Mesothelial cell of epicardium (in vitro differentiated cells): ENCODE results near the gene PRKAR1B. TPM values are rescaled to one million over a fixed set of nuclear protein-coding genes. Genes with fewer than 3 reads are reported as not detected.

Experiments used
- DNase-seq, 2 experiments: peaks; one replicate each; pipeline ENCODE4 v3.0.0; 2021; ENCODE audit warnings: low spot score in 2 of 2; ENCODE audit not compliant: unreplicated experiment in 2 of 2
- H3K27ac Mint-ChIP-seq: 2 replicates; pipeline ENCODE4 v1.8.0; 2021; ENCODE audit warnings: mixed read lengths
- H3K27me3 Mint-ChIP-seq: 2 replicates; pipeline ENCODE4 v1.8.0; 2021; ENCODE audit warnings: low read depth, mixed read lengths
- H3K36me3 Mint-ChIP-seq: 2 replicates; pipeline ENCODE4 v1.8.0; 2021; ENCODE audit warnings: mixed read lengths
- H3K4me1 Mint-ChIP-seq: 2 replicates; pipeline ENCODE4 v1.8.0; 2021; ENCODE audit warnings: mixed read lengths
- H3K4me3 Mint-ChIP-seq: 2 replicates; pipeline ENCODE4 v1.8.0; 2021; ENCODE audit warnings: mild to moderate bottlenecking, moderate library complexity, mixed read lengths
- H3K9me3 Mint-ChIP-seq: 2 replicates; pipeline ENCODE4 v1.8.0; 2021; ENCODE audit warnings: mixed read lengths
- total RNA-seq: library from RNA; stranded (reverse); gene quantifications from 3 replicates; pipeline ENCODE4 v1.2.1, GENCODE V29; 2021
- TF ChIP-seq, protein P1 (sequence below): fragments of 200-600 bp; sonication (generic); IDR thresholded peaks from one replicate; pipeline ENCODE4 v1.5.0; 2021; ENCODE audit warnings: antibody characterized with exemption; ENCODE audit not compliant: unreplicated experiment

PRKAR1B gene
- total RNA-seq, 1 donor from 2014 or later = 50.6 TPM

DNA sequence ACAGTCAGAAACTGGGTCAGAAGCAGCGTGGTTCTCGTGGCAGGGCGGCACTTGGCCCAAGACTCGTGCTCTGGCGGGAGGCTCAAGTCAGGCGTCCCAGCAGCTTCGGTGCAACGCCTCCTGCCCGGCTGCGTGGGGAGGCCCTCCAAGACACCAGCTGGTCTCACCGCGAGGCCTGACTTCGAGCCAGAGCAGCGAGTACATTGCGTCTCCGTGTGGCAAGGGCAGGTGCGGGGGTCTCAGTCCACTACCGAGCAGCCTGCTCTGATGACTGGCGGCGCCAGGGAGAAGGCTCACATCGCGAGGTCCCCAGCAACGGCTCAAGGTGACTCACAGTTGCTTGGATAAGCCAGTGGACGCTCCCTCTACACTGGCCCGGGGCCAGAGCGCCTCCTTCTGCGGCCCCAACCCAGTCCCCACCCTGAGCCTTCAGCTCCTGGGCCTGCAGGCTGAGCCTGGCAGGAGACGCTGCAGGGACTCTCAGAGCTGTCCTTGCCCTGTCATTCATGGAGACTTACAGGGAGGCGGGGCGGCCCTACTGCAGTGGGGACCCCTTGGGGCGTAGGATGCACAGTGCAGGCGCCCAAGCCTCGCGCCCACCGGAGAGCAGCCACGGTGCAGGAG lies 41.9 kb upstream of the PRKAR1B start:
- DNase-seq = no peak
- Mint-ChIP-seq H3K4me1 (peaks cover 22% of the 10 kb centered on the region), H3K27me3 (no peaks in the 10 kb centered on the region), H3K4me3 (no peak overlapping the region), H3K27ac (no peak overlapping the region), H3K9me3 (no peaks in the 10 kb centered on the region), H3K36me3 (peaks cover 31% of the 10 kb centered on the region)
- TF ChIP-seq, protein P1, sequence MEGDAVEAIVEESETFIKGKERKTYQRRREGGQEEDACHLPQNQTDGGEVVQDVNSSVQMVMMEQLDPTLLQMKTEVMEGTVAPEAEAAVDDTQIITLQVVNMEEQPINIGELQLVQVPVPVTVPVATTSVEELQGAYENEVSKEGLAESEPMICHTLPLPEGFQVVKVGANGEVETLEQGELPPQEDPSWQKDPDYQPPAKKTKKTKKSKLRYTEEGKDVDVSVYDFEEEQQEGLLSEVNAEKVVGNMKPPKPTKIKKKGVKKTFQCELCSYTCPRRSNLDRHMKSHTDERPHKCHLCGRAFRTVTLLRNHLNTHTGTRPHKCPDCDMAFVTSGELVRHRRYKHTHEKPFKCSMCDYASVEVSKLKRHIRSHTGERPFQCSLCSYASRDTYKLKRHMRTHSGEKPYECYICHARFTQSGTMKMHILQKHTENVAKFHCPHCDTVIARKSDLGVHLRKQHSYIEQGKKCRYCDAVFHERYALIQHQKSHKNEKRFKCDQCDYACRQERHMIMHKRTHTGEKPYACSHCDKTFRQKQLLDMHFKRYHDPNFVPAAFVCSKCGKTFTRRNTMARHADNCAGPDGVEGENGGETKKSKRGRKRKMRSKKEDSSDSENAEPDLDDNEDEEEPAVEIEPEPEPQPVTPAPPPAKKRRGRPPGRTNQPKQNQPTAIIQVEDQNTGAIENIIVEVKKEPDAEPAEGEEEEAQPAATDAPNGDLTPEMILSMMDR = peak; percentile 9

DNA sequence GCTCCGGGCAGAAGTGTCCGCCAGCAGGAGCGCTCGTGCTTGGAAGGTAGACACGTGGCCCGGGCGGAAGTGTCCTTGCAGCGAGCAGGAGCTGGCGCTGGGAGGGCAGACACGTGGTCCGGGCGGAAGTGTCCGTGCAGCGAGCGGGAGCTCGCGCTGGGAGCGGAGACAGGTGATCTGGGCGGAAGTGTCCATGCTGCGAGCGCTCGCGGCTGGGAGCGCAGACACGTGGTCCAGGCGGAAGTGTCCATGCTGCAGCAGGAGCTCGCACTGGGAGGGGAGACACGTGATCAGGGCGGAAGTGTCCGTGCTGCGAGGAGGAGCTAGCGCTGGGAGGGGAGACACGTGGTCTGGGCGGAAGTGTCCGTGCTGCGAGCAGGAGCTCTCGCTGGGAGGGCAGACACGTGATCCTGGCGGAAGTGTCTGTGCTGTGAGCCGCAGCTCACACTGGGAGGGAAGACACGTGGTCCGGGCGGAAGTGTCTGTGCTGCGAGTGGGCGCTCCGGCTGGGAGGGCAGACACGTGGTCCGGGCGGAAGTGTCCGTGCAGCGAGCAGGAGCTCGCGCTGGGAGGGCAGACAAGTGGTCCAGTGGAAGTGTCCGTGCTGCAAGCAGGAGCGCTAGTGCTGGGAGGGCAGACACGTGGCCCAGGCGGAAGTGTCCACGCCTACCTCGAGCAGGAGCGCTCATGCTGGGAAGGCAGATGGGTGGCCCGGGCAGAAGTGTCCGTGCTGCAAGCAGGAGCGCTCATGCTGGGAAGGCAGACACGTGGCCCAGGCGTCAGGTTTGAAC lies 41.1 kb upstream of the PRKAR1B start:
- no peak for DNase-seq
- Mint-ChIP-seq H3K27me3 (no peaks in the 10 kb centered on the region), H3K36me3 (peaks cover 31% of the 10 kb centered on the region), H3K4me3 (no peak overlapping the region), H3K27ac (no peak overlapping the region), H3K4me1 (peaks cover 22% of the 10 kb centered on the region), H3K9me3 (no peaks in the 10 kb centered on the region)
- TF ChIP-seq, protein P1 = no peak

DNA sequence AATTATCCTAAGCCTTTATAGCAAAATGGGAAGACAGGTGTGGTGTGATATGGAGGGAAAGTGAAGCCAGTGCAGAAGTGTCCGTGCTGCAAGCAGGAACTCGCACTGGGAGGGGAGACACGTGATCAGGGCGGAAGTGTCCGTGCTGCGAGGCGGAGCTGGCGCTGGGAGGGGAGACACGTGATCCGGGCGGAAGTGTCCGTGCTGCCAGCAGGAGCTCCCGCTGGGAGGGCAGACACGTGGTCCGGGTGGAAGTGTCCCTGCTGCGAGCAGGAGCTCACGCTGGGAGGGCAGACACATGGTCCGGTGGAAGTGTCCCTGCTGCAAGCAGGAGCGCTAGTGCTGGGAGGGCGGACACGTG lies 40.5 kb upstream of the PRKAR1B start:
- Mint-ChIP-seq H3K27ac (no peak overlapping the region), H3K4me1 (peaks cover 22% of the 10 kb centered on the region), H3K36me3 (peaks cover 31% of the 10 kb centered on the region), H3K4me3 (no peak overlapping the region), H3K27me3 (no peaks in the 10 kb centered on the region), H3K9me3 (no peaks in the 10 kb centered on the region)
- TF ChIP-seq, protein P1 = no peak
- no peak for DNase-seq

DNA sequence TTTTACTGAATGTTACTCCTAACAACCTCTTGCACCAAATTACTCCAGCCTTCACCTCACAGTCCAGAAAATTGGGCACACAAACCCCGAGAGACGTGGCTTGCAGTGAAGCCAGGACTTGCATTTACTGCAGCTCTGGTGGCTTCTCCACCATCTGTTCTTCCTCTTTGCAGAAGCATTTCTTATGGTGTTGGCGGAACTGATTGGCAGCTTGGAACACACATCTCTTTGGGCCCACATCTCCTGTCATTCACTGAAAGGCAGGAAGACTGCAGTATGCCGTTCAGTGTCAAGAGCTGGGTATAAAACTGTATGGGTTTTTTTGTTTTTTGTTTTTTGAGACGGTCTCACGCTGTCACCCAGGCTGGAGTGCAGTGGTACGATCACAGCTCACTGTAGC lies 38.3 kb upstream of the PRKAR1B start:
- no peaks in the 10 kb centered on the region for H3K27me3 Mint-ChIP-seq
- no peaks in the 10 kb centered on the region for H3K9me3 Mint-ChIP-seq
- H3K27ac Mint-ChIP-seq = no peak overlapping the region
- peaks cover 32% of the 10 kb centered on the region for H3K36me3 Mint-ChIP-seq
- no peak for DNase-seq
- TF ChIP-seq, protein P1 = no peak
- H3K4me1 Mint-ChIP-seq = peaks cover 4% of the 10 kb centered on the region
- H3K4me3 Mint-ChIP-seq = no peak overlapping the region

DNA sequence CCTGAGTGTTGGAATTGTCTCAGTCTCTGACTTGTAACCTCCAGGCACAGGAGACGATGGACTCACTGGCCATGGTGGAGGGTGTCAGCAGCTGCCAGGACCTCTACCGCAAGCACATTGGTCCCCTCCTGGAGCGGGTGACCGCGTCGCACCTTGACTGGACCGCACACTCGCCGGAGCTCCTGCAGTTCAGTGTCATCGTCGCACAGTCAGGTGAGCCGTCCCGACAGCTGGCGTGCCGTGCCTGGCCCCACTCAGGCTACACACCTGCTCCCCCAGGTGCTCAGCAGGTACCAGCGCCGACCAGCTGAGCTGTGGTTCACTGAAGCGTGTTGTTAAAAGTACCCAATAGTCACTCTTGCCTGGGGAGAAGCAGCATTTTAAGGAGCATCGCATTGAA lies 36.7 kb upstream of the PRKAR1B start:
- Mint-ChIP-seq H3K9me3 (no peaks in the 10 kb centered on the region), H3K4me1 (no peaks in the 10 kb centered on the region), H3K27ac (no peak overlapping the region), H3K4me3 (no peak overlapping the region), H3K36me3 (peaks cover 38% of the 10 kb centered on the region), H3K27me3 (no peaks in the 10 kb centered on the region)
- TF ChIP-seq, protein P1 = no peak
- no peak for DNase-seq
